Rectal smooth muscle tissue (tissue), 1 donor: Measurements from ENCODE around the gene GALNT14.

Source experiments
- H3K27ac ChIP-seq: one replicate; pipeline ENCODE4 v1.7.0; 2013; ENCODE audit warnings: low read depth, low read length, inconsistent platforms
- H3K27me3 ChIP-seq: one replicate; pipeline ENCODE4 v1.7.0; 2013; ENCODE audit warnings: low read length; ENCODE audit not compliant: control insufficient read depth, insufficient read depth
- H3K36me3 ChIP-seq: one replicate; pipeline ENCODE4 v1.7.0; 2013; ENCODE audit warnings: low read length; ENCODE audit not compliant: control insufficient read depth, insufficient read depth
- H3K4me1 ChIP-seq: one replicate; pipeline ENCODE4 v1.7.0; 2013; ENCODE audit warnings: low read length; ENCODE audit not compliant: control insufficient read depth, insufficient read depth
- H3K4me3 ChIP-seq: one replicate; pipeline ENCODE4 v1.7.0; 2013; ENCODE audit warnings: low read length
- H3K9ac ChIP-seq: one replicate; pipeline ENCODE4 v1.7.0; 2013; ENCODE audit warnings: low read length

Gene GALNT14

DNA sequence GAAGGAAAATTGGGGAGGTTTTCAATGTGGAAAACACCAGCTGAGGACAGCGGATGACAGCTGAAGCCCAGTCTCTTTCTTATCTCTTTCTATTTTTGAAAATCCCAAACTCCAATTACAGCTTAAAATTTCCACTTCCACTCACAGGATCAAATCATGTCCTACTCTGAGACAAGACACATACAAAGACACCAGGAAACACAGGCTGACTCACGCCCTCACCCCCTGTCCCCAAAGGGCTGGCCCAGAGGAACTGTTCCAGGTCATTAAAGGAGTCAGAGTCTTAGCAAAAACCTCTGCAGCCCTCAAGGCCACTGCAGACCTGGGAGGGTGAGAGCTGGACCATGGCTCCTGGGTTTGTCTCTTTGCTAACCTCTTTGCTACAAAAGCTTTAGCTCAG lies 187.9 kb downstream of the GALNT14 start:
- Histone ChIP-seq H3K36me3 (no peaks in the 10 kb centered on the region), H3K4me1 (no peaks in the 10 kb centered on the region), H3K27ac (no peak overlapping the region), H3K4me3 (no peak overlapping the region), H3K27me3 (no peaks in the 10 kb centered on the region), H3K9ac (no peak overlapping the region)

- no peak overlapping the region for H3K27ac ChIP-seq
- no peak overlapping the region for H3K9ac ChIP-seq
Observed at GRCh38 chr2:30949435-30949834, 188.8 kb downstream of the GALNT14 start.

DNA sequence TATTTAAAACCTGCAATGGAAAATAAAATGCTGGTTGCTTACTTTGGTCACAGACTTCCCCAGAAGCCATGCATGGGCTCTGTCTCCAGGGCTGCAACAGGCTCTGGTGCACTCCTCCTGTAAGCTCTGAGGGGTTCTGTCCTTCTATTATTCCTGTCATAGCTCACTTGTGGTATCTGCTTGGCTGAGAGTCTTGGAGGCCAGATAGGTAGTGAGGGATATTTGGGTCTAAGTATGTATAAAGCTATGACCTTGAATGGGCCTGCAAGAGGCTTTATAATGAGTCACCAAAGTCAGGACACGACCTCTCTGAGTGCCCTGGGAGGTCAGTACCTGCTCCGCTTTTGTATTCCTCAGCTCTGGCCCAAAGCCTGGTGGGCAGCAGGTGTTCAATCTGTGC lies 189.4 kb downstream of the GALNT14 start:
- H3K27me3 ChIP-seq, result no peaks in the 10 kb centered on the region
- H3K4me1 ChIP-seq, result no peaks in the 10 kb centered on the region
- no peaks in the 10 kb centered on the region for H3K36me3 ChIP-seq
- H3K4me3 ChIP-seq, result no peak overlapping the region
- no peak overlapping the region for H3K27ac ChIP-seq
- H3K9ac ChIP-seq, result no peak overlapping the region

More at GRCh38 chr2:30949435-30949834, 188.8 kb downstream of the GALNT14 start:
- Histone ChIP-seq H3K36me3 (no peaks in the 10 kb centered on the region), H3K4me3 (no peak overlapping the region), H3K4me1 (no peaks in the 10 kb centered on the region), H3K27me3 (no peaks in the 10 kb centered on the region)

DNA sequence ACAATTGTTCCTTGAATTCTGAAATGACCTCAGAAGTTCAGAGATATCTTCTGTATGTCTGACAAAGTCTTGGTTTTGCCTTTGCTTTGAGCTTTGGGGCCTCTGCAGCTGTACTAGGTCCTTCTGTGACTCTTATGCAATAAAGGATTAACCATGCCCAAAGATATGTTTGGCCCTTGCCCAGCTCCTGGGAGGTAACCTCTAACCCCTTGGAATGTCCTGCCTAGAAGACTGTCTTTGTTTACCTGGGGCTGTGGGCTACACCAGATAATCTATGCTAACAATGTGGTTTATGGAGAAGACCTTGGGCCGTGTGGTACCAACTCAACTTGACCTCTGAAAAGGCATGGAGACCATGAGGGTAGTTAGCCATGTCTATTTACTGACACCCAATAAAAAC lies 190.1 kb downstream of the GALNT14 start:
- Histone ChIP-seq H3K27me3 (no peaks in the 10 kb centered on the region), H3K36me3 (no peaks in the 10 kb centered on the region), H3K9ac (no peak overlapping the region), H3K27ac (no peak overlapping the region), H3K4me3 (no peak overlapping the region), H3K4me1 (no peaks in the 10 kb centered on the region)

- no peaks in the 10 kb centered on the region for H3K4me1 ChIP-seq
- H3K27ac ChIP-seq, result no peak overlapping the region
- no peaks in the 10 kb centered on the region for H3K36me3 ChIP-seq
- no peak overlapping the region for H3K9ac ChIP-seq
- H3K4me3 ChIP-seq, result no peak overlapping the region
- H3K27me3 ChIP-seq, result no peaks in the 10 kb centered on the region
Observed at GRCh38 chr2:30947686-30948085, 190.6 kb downstream of the GALNT14 start.

DNA sequence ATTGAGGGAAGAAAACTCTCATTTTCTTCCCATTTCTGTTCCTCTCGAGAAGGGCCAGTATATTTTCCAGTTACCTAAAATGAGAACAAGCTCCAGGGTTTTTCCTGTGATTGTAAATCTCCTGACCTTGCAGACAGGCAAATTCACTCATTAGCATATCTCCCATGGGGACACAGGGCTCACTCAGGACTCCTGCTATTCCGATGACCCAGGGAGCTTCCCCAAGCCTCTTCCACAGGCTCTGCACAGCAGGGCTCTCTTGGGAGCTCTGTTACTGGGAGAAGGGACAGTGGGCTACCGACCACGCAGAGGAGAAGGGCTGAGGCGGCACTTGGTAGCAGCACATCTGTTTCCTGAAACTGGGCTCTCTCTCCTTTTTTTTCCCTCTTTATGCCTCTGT lies 195.8 kb downstream of the GALNT14 start:
- Histone ChIP-seq H3K4me1 (no peaks in the 10 kb centered on the region), H3K9ac (no peak overlapping the region), H3K27ac (no peak overlapping the region), H3K4me3 (no peak overlapping the region), H3K36me3 (no peaks in the 10 kb centered on the region), H3K27me3 (no peaks in the 10 kb centered on the region)

DNA sequence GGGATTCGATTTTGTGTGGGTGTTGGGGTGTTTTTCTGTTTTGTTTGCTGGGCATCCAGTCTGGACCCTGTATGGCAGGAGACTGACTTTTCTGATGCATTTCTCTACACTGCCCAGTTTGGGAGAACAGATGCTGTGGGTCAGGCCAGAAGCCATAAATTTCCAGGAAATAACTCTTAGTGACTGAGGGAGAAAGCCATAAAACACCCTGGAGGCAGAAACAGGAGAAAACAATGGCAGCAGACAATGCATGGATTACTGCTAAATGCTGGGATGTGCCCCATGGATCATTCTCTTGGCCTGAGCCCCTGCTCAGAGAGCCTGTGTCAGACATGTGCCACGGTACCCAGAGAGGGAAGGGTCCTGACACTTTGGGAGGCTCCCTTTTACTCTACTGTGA lies 197.4 kb downstream of the GALNT14 start:
- no peaks in the 10 kb centered on the region for H3K27me3 ChIP-seq
- no peak overlapping the region for H3K9ac ChIP-seq
- no peak overlapping the region for H3K4me3 ChIP-seq
- H3K27ac ChIP-seq, result no peak overlapping the region
- H3K36me3 ChIP-seq, result no peaks in the 10 kb centered on the region
- H3K4me1 ChIP-seq, result no peaks in the 10 kb centered on the region

GRCh38 chr2:30939364-30939763 lies 198.9 kb downstream of the GALNT14 start:
- Histone ChIP-seq H3K36me3 (no peaks in the 10 kb centered on the region), H3K27me3 (no peaks in the 10 kb centered on the region), H3K9ac (no peak overlapping the region), H3K27ac (no peak overlapping the region), H3K4me3 (no peak overlapping the region), H3K4me1 (no peaks in the 10 kb centered on the region)

DNA sequence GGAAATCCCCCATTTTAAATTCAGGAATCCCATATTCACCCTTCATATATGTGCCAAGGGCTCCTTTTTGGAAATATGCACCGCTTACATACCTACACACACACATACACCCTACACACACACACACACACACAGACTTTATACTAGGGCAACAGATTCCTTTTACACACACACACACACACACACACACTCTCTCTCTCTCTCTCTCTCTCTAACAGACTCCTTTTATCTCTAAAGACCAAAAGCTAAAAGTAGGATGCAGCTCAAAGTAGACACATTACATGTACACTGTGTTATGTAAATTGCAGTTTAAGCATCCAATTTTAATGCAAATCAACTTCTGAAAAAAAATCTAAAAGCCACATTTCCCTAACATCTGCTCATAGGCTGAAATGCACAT lies 200.0 kb downstream of the GALNT14 start:
- no peaks in the 10 kb centered on the region for H3K36me3 ChIP-seq
- no peaks in the 10 kb centered on the region for H3K4me1 ChIP-seq
- H3K27ac ChIP-seq, result no peak overlapping the region
- no peaks in the 10 kb centered on the region for H3K27me3 ChIP-seq
- no peak overlapping the region for H3K4me3 ChIP-seq
- H3K9ac ChIP-seq, result no peak overlapping the region

GRCh38 chr2:30936977-30937376 lies 201.3 kb downstream of the GALNT14 start:
- Histone ChIP-seq H3K4me1 (no peaks in the 10 kb centered on the region), H3K27me3 (no peaks in the 10 kb centered on the region), H3K36me3 (no peaks in the 10 kb centered on the region), H3K9ac (no peak overlapping the region), H3K4me3 (no peak overlapping the region), H3K27ac (no peak overlapping the region)

GRCh38 chr2:30935795-30936194 lies 202.4 kb downstream of the GALNT14 start:
- H3K4me1 ChIP-seq, result no peaks in the 10 kb centered on the region
- no peak overlapping the region for H3K27ac ChIP-seq

GRCh38 chr2:30934066-30934465 lies 204.2 kb downstream of the GALNT14 start:
- H3K27ac ChIP-seq, result no peak overlapping the region
- H3K4me1 ChIP-seq, result no peaks in the 10 kb centered on the region
- no peaks in the 10 kb centered on the region for H3K36me3 ChIP-seq
- H3K9ac ChIP-seq, result no peak overlapping the region
- no peak overlapping the region for H3K4me3 ChIP-seq
- no peaks in the 10 kb centered on the region for H3K27me3 ChIP-seq

More at GRCh38 chr2:30935795-30936194, 202.4 kb downstream of the GALNT14 start:
- Histone ChIP-seq H3K4me3 (no peak overlapping the region), H3K36me3 (no peaks in the 10 kb centered on the region), H3K9ac (no peak overlapping the region), H3K27me3 (no peaks in the 10 kb centered on the region)

GRCh38 chr2:30933496-30933895 lies 204.7 kb downstream of the GALNT14 start:
- Histone ChIP-seq H3K9ac (no peak overlapping the region), H3K4me1 (no peaks in the 10 kb centered on the region), H3K27me3 (no peaks in the 10 kb centered on the region), H3K4me3 (no peak overlapping the region), H3K36me3 (no peaks in the 10 kb centered on the region), H3K27ac (no peak overlapping the region)
